Measurements from ENCODE around the gene RAB11FIP3. TPM values are rescaled to one million over a fixed set of nuclear protein-coding genes. Genes with fewer than 3 reads are reported as not detected.

RAB11FIP3 gene
- total RNA-seq, 1 donor from 2014 or later = 34.5 TPM

DNA sequence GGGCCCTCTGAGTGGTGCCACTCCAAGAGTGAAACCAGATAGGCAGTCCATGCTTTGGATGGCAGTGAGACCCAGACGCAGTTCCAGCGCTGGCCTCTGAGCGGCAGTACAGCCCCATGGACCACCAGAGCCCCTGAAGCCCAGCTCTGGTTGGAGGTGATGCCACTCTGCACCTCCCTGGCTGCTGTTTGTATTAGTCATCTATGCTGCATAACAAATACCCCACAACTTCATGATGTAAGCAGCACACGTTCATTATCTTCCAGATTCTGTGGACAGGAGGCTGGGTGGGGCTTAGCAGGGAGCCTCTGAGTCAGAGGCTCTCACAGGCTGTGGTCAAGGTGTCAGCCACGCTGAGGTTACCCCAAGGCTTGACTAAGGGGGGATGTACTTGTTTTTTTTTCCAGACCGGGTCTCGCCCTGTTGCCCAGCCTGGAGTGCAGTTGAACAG, 33.5 kb upstream of the RAB11FIP3 start:
- DNase-seq (ENCODE audit: low read depth) = peak; percentile 52
- H3K27me3 ChIP-seq (ENCODE audit: control insufficient read depth, insufficient read depth, low read length) = no peaks in the 10 kb centered on the region
- no peak overlapping the region for H3K4me3 ChIP-seq (ENCODE audit: low read depth, low read length)
- H3K36me3 ChIP-seq (ENCODE audit: control insufficient read depth, insufficient read depth, low read length) = no peaks in the 10 kb centered on the region
- TF ChIP-seq, protein P1, sequence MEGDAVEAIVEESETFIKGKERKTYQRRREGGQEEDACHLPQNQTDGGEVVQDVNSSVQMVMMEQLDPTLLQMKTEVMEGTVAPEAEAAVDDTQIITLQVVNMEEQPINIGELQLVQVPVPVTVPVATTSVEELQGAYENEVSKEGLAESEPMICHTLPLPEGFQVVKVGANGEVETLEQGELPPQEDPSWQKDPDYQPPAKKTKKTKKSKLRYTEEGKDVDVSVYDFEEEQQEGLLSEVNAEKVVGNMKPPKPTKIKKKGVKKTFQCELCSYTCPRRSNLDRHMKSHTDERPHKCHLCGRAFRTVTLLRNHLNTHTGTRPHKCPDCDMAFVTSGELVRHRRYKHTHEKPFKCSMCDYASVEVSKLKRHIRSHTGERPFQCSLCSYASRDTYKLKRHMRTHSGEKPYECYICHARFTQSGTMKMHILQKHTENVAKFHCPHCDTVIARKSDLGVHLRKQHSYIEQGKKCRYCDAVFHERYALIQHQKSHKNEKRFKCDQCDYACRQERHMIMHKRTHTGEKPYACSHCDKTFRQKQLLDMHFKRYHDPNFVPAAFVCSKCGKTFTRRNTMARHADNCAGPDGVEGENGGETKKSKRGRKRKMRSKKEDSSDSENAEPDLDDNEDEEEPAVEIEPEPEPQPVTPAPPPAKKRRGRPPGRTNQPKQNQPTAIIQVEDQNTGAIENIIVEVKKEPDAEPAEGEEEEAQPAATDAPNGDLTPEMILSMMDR (IDR thresholded peaks at IDR 0.05; ENCODE audit: insufficient read depth, low read length, poor library complexity, severe bottlenecking) = peak; percentile 92

DNA sequence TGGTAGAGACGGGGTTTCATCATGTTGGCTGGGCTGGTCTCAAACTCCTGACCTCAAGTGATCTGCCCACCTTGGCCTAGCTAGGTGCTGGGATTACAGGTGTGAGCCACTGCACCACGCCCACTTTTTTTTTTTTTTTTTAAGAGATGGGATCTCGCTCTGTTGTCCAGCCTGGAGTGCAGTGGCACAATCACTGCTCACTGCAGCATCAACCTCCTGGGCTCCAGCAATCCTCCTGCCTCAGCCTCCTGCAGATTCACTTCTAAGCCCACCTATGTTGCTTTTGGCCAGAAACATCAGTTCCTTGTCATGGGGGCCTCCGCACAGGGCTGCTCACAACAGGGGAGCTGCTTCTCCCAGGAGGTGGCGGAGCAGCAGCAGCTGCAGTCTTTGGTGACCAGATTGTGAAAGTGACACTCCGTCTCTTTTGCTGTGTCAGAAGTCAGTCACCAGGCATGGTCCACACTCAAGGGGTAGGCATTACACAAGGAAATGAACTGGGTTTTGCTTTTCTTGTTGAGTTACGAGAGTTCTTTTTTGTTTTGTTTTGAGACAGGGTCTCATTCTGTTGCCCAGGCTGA, 32.9 kb upstream of the RAB11FIP3 start:
- H3K4me3 ChIP-seq (ENCODE audit: low read depth, low read length) = no peak overlapping the region
- no peaks in the 10 kb centered on the region for H3K27me3 ChIP-seq (ENCODE audit: control insufficient read depth, insufficient read depth, low read length)
- no peak for DNase-seq (ENCODE audit: low read depth)
- TF ChIP-seq, protein P1 (IDR thresholded peaks at IDR 0.05; ENCODE audit: insufficient read depth, low read length, poor library complexity, severe bottlenecking) = no peak
- H3K36me3 ChIP-seq (ENCODE audit: control insufficient read depth, insufficient read depth, low read length) = no peaks in the 10 kb centered on the region

DNA sequence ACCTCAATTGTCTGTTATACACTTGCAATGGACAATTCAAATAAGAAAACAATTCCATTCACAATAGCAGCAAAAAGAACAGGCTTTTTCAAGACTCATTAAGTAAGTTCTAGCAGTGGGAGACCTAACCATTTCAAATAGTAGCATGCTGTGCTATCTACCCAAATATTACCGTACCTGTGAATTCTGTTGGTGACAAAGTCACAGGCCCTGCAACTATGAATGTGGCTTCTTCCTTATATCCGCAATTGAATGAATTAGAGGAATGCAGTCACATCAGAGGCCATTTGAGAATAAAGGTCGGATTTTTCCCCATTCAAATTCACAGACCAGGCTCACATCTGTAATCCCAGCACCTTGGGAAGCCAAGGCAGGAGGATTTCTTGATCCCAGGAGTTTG, 29.2 kb upstream of the RAB11FIP3 start:
- no peak for DNase-seq (ENCODE audit: low read depth)
- H3K27me3 ChIP-seq (ENCODE audit: control insufficient read depth, insufficient read depth, low read length) = no peaks in the 10 kb centered on the region
- H3K4me3 ChIP-seq (ENCODE audit: low read depth, low read length) = no peak overlapping the region
- TF ChIP-seq, protein P1 (IDR thresholded peaks at IDR 0.05; ENCODE audit: insufficient read depth, low read length, poor library complexity, severe bottlenecking) = no peak
- H3K36me3 ChIP-seq (ENCODE audit: control insufficient read depth, insufficient read depth, low read length) = no peaks in the 10 kb centered on the region

DNA sequence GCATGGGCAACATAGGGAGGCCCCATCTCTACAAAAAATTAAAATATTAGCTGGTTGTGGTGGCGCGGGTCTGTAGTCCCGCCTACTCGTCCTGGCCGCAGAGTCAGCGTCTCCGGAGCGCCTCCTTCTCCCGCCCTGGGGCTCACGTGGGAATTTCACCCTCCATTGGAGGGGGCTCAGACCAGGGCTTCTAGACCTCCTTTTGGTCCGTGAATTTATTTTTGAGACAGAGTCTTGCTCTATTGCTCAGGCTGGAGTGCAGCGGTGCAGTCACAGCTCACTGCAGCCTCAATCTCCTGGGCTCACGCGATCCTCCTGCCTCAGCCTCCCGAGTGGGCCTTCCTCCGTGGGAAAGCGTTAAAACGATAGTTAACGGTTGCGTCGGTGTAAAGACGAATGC, 28.8 kb upstream of the RAB11FIP3 start:
- H3K36me3 ChIP-seq (ENCODE audit: control insufficient read depth, insufficient read depth, low read length) = no peaks in the 10 kb centered on the region
- DNase-seq (ENCODE audit: low read depth) = no peak
- TF ChIP-seq, protein P1 (IDR thresholded peaks at IDR 0.05; ENCODE audit: insufficient read depth, low read length, poor library complexity, severe bottlenecking) = no peak

GRCh38 chr16:397135-397661, 28.3 kb upstream of the RAB11FIP3 start, which contains the start of gene NME4:
NME4 (plus strand) TSS chr16:397199; CDS start chr16:397223, 24 bp downstream.
- H3K27me3 ChIP-seq (ENCODE audit: control insufficient read depth, insufficient read depth, low read length) = no peaks in the 10 kb centered on the region
- DNase-seq (ENCODE audit: low read depth) = no peak
- TF ChIP-seq, protein P1 (IDR thresholded peaks at IDR 0.05; ENCODE audit: insufficient read depth, low read length, poor library complexity, severe bottlenecking) = no peak
- H3K36me3 ChIP-seq (ENCODE audit: control insufficient read depth, insufficient read depth, low read length) = no peaks in the 10 kb centered on the region
- H3K4me3 ChIP-seq (ENCODE audit: low read depth, low read length) = peak within 1 kb of the TSS; percentile 46

More for the DNA sequence above, 28.8 kb upstream of the RAB11FIP3 start:
- Histone ChIP-seq H3K27me3 (ENCODE audit: control insufficient read depth, insufficient read depth, low read length) (no peaks in the 10 kb centered on the region), H3K4me3 (ENCODE audit: low read depth, low read length) (peak overlapping the region; percentile 46)
